Common myeloid progenitor, CD34-positive (primary cell): ENCODE measurements around the gene PANK1.
A peak's percentile ranks its signal among the peaks of the same experiment; 100 is the strongest.
"Not testable (repeated sequence)": the region's sequence is repeated elsewhere in the genome, so short reads cannot be mapped to it uniquely, and the experiment has no call there.

Experiments
- CTCF ChIA-PET: fragments of 350-600 bp; sonication (Branson Sonifier 250); formaldehyde crosslinking; loops from one replicate; lab custom pipeline; 2021; ENCODE audit warnings: antibody characterized with exemption; lab: Charles Lee
- POLR2A ChIA-PET: fragments of 350-600 bp; sonication (Branson Sonifier 250); formaldehyde crosslinking; loops from one replicate; lab custom pipeline; 2021; ENCODE audit warnings: antibody characterized with exemption; lab: Charles Lee
- DNase-seq, 3 donors: peaks; one replicate each; pipeline versions ENCODE4 v3.0.0 to v3.0.0-alpha.2; 2013
- H3K27ac ChIP-seq, 2 experiments: 1 replicate in 1 of 2; 2 replicates in 1 of 2; pipeline ENCODE4 v1.7.0; 2013; ENCODE audit warnings: inconsistent platforms in 2 of 2, low read length in 2 of 2, mild to moderate bottlenecking in 2 of 2, low read depth in 1 of 2, moderate library complexity in 1 of 2; ENCODE audit not compliant: severe bottlenecking in 2 of 2, insufficient read depth in 1 of 2, poor library complexity in 1 of 2
- H3K27me3 ChIP-seq, 5 experiments: replicated peaks in 2 of 5; 1 replicate in 3 of 5; 2 replicates in 2 of 5; pipeline versions ENCODE4 v1.6.1 to v1.7.0; 2013; ENCODE audit warnings: low read length in 4 of 5, mild to moderate bottlenecking in 2 of 5, moderate library complexity in 2 of 5, inconsistent platforms in 1 of 5; ENCODE audit not compliant: insufficient read depth in 5 of 5, control insufficient read depth in 4 of 5
- H3K36me3 ChIP-seq, 4 experiments: 1 replicate in 2 of 4; 2 replicates in 2 of 4; pipeline versions ENCODE4 v1.6.1 to v1.7.0; 2013; ENCODE audit warnings: low read length in 3 of 4, control low read depth in 1 of 4, mild to moderate bottlenecking in 1 of 4; ENCODE audit not compliant: control insufficient read depth in 4 of 4, insufficient read depth in 4 of 4
- H3K4me1 ChIP-seq, 4 experiments: 1 replicate in 3 of 4; 2 replicates in 1 of 4; pipeline versions ENCODE4 v1.6.1 to v1.7.1; 2013; ENCODE audit warnings: low read length in 3 of 4, mild to moderate bottlenecking in 3 of 4, control low read depth in 1 of 4, inconsistent platforms in 1 of 4, moderate library complexity in 1 of 4; ENCODE audit not compliant: control insufficient read depth in 4 of 4, insufficient read depth in 4 of 4; ENCODE audit errors: control extremely low read depth in 1 of 4
- H3K4me3 ChIP-seq, 7 experiments: 1 replicate in 4 of 7; 2 replicates in 3 of 7; pipeline versions ENCODE4 v1.5.1 to v1.7.0; 2013; ENCODE audit warnings: mild to moderate bottlenecking in 7 of 7, low read length in 6 of 7, moderate library complexity in 6 of 7, inconsistent platforms in 2 of 7, low read depth in 2 of 7, control low read depth in 1 of 7; ENCODE audit not compliant: insufficient read depth in 4 of 7, control insufficient read depth in 1 of 7; ENCODE audit errors: extremely low read depth in 1 of 7
- H3K9me3 ChIP-seq, 5 experiments: 1 replicate in 4 of 5; 2 replicates in 1 of 5; pipeline versions ENCODE4 v1.6.1 to v1.7.1; 2013; ENCODE audit warnings: low read length in 4 of 5, mild to moderate bottlenecking in 2 of 5, inconsistent platforms in 1 of 5, low read depth in 1 of 5, moderate library complexity in 1 of 5; ENCODE audit not compliant: control insufficient read depth in 4 of 5, insufficient read depth in 2 of 5; ENCODE audit errors: control extremely low read depth in 1 of 5
- WGBS: methylation state at CpG from one replicate; pipeline ENCODE4 v1.1.5; 2013; ENCODE audit not compliant: insufficient coverage; 5-methylcytosine and 5-hydroxymethylcytosine counted together

Gene PANK1

DNA sequence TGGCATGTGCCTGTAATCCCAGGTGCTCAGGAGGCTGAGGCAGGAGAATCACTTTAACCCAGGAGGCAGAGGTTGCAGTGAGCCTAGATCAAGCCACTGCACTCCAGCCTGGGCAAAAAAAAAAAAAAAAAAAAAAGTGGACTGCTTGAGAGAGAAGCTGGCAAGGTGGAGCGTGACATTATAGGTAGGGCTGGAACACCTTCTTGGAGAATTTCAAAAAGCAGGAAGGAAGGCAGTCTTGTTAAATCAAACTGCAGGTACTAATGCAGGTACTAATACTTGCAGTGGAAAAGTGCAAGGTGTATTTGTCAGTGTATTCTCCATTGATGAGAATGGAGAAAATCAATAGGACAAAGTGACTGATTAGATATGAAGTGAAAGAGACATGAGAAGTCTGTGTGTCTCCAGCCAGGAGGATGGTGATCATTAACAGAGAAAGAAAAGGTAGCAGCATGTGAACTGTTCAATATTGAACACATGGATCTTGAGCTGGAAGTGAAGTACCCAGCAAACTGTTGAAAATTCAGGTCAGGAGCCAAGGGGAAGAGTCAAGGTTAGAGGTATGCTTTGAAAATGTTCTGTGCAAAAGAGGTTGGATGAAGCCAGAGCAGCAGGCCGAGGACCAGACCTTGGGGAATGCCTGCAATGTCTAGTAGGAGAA, 97.1 kb downstream of the PANK1 start:
- Histone ChIP-seq H3K27me3 (no peaks in the 10 kb centered on the region), H3K27ac (no peak overlapping the region), H3K9me3 (peaks cover 0 to 2% (median 0%) of the 10 kb centered on the region in 5 experiments), H3K4me1 (no peaks in the 10 kb centered on the region), H3K36me3 (no peaks in the 10 kb centered on the region), H3K4me3 (no peak overlapping the region)
- ChIA-PET CTCF (no interaction called here), POLR2A (interaction anchor here (0.6 kb wide), 1 partner anchor 8 kb away, joined by 3 read pairs; no protein-coding TSS in a partner anchor)
- no peak for DNase-seq
- WGBS: 81% methylated on average over 2 of the region's 2 CpGs

GRCh38 chr10:89546651-89547050, 98.4 kb downstream of the PANK1 start:
- H3K9me3 ChIP-seq, H3K27me3 ChIP-seq, CTCF ChIA-PET, H3K4me1 ChIP-seq, POLR2A ChIA-PET, DNase-seq, H3K27ac ChIP-seq, H3K36me3 ChIP-seq, H3K4me3 ChIP-seq: not testable (repeated sequence)
- WGBS: no CpG with 5 or more reads among the region's 1 CpG

GRCh38 chr10:89543841-89544240, 101.2 kb downstream of the PANK1 start:
- CTCF ChIA-PET: no interaction called here
- no CpG with 5 or more reads among the region's 3 CpGs for WGBS
- DNase-seq: no peak

DNA sequence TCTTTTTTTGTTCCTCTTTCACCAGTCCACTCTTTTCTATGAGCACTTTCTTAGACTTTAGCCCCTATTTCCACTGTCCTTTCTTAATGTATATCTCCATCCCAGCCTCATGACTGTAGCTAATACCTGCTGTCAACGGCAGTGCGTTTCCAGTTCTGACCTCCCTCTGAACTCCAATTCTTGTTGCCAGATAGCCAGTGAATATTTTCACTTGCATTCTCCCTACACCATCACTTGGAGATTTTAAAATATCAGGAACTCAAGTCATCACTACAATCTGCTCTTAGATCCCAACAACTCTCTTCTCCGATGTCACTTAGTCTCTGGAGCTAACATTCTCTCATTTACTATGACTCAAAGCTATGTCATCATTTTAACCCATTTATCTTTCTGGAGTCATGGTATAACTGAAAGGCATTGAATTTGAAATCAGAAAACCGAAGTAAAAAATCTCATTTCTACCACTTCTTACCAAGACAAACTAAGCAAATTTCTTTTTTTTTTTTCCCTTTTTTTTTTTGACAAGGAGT, 104.6 kb downstream of the PANK1 start:
- no peak overlapping the region for H3K27ac ChIP-seq
- no peak for DNase-seq
- WGBS: 100% methylated on average over 3 of the region's 4 CpGs

More at GRCh38 chr10:89543841-89544240, 101.2 kb downstream of the PANK1 start:
- POLR2A ChIA-PET: no interaction called here
- H3K27ac ChIP-seq: no peak overlapping the region
- no peak overlapping the region for H3K4me3 ChIP-seq
- H3K27me3 ChIP-seq: peaks cover 0 to 9% (median 5%) of the 10 kb centered on the region in 5 experiments
- H3K36me3 ChIP-seq: no peaks in the 10 kb centered on the region
- H3K4me1 ChIP-seq: no peaks in the 10 kb centered on the region
- H3K9me3 ChIP-seq: peaks cover 0 to 2% (median 0%) of the 10 kb centered on the region in 5 experiments

GRCh38 chr10:89537364-89537763, 107.7 kb downstream of the PANK1 start:
- CTCF ChIA-PET: interaction anchor here (0.9 kb wide), 1 partner anchor 27 kb away, joined by 3 read pairs; no protein-coding TSS in a partner anchor
- H3K4me1 ChIP-seq: peaks cover 0 to 13% (median 10%) of the 10 kb centered on the region in 4 experiments
- POLR2A ChIA-PET: no interaction called here
- peaks cover 0 to 2% (median 0%) of the 10 kb centered on the region in 5 experiments for H3K9me3 ChIP-seq
- no peak for DNase-seq
- H3K4me3 ChIP-seq: no peak overlapping the region
- peaks cover 16 to 71% (median 45%) of the 10 kb centered on the region in 5 experiments for H3K27me3 ChIP-seq
- H3K36me3 ChIP-seq: no peaks in the 10 kb centered on the region
- no peak overlapping the region for H3K27ac ChIP-seq
- no CpG with 5 or more reads among the region's 1 CpG for WGBS

More for the DNA sequence above, 104.6 kb downstream of the PANK1 start:
- CTCF ChIA-PET: interaction anchor here (0.6 to 0.7 kb wide), 2 partner anchors 90 to 96 kb away, joined by 3 read pairs; no protein-coding TSS in a partner anchor
- POLR2A ChIA-PET: no interaction called here
- Histone ChIP-seq H3K36me3 (no peaks in the 10 kb centered on the region), H3K4me3 (no peak overlapping the region), H3K9me3 (peaks cover 0 to 2% (median 0%) of the 10 kb centered on the region in 5 experiments), H3K27me3 (peaks cover 9 to 43% (median 21%) of the 10 kb centered on the region in 5 experiments), H3K4me1 (peaks cover 0 to 5% (median 4%) of the 10 kb centered on the region in 4 experiments)

DNA sequence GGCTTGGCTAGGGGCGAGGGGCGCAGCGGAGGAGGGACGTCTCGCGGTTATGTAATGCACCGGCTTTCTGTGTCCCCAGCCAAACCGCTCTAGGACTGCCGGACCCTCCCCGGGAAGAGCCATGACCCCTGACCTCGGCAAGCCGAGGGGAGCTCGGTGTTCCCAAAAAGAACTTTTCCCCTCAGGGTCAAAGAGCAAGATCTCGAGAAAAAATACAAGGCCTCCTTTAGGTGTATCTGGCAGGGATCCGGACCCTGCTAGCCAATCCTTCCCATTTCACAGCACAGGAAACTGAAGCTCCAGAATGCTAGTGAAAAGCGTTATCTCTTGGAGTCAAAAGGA, 109.1 kb downstream of the PANK1 start:
- CTCF ChIA-PET: interaction anchor here (1.2 kb wide), 1 partner anchor 58 kb away, joined by 3 read pairs; no protein-coding TSS in a partner anchor
- POLR2A ChIA-PET: interaction anchor here (1.1 kb wide), 1 partner anchor 41 kb away, joined by 3 read pairs; no protein-coding TSS in a partner anchor
- Histone ChIP-seq H3K9me3 (peaks cover 0 to 2% (median 0%) of the 10 kb centered on the region in 5 experiments), H3K27ac (no peak overlapping the region), H3K36me3 (no peaks in the 10 kb centered on the region), H3K27me3 (peaks cover 16 to 84% (median 52%) of the 10 kb centered on the region in 5 experiments), H3K4me3 (peak overlapping the region in 3 of 7 experiments; percentile 49 to 62 (median 55)), H3K4me1 (peaks cover 0 to 13% (median 10%) of the 10 kb centered on the region in 4 experiments)
- no peak for DNase-seq
- 17% methylated on average over 15 of the region's 16 CpGs for WGBS
